GM12878 (cell line): ENCODE measurements around the gene CRYZL1. TPM values are rescaled to one million over a fixed set of nuclear protein-coding genes. Genes with fewer than 3 reads are reported as not detected.

ENCODE experiments used
- CBX5 ChIP-seq: sonication (generic); IDR thresholded peaks from 2 replicates; pipeline ENCODE4 v1.6.1; 2016; ENCODE audit warnings: low read depth, moderate library complexity, mild to moderate bottlenecking, inconsistent platforms
- CUX1 ChIP-seq: IDR thresholded peaks from 2 replicates; pipeline ENCODE4 v1.6.1; 2012; ENCODE audit warnings: improper control_type of control experiment, low read depth, low read length; ENCODE audit not compliant: insufficient replicate concordance
- EGR1 ChIP-seq, 2 experiments: IDR thresholded peaks; 1 replicate in 1 of 2; 2 replicates in 1 of 2; pipeline ENCODE4 v1.6.1; 2011 to 2012; ENCODE audit warnings: low read depth in 2 of 2, low read length in 2 of 2, borderline replicate concordance in 1 of 2, mild to moderate bottlenecking in 1 of 2, moderate library complexity in 1 of 2
- HDAC2 ChIP-seq: fragments of 200-600 bp; sonication (generic); IDR thresholded peaks from 2 replicates; pipeline ENCODE4 v1.6.1; 2017
- KDM1A ChIP-seq: fragments of 200-600 bp; sonication (generic); IDR thresholded peaks from 2 replicates; pipeline ENCODE4 v1.6.1; 2016; ENCODE audit warnings: borderline replicate concordance
- LARP7 ChIP-seq: fragments of 450-650 bp; IDR thresholded peaks from 2 replicates; pipeline ENCODE4 v1.6.1; 2017; ENCODE audit warnings: mild to moderate bottlenecking
- RAD21 ChIP-seq: IDR thresholded peaks from 2 replicates; pipeline ENCODE4 v1.6.1; 2011; ENCODE audit warnings: mild to moderate bottlenecking, low read depth, low read length, moderate library complexity; ENCODE audit not compliant: insufficient read depth
- REST ChIP-seq: IDR thresholded peaks from 2 replicates; pipeline ENCODE4 v1.6.1; 2012; ENCODE audit warnings: mild to moderate bottlenecking, low read depth, low read length
- SMAD5 ChIP-seq: IDR thresholded peaks from 2 replicates; pipeline ENCODE4 v1.6.1; 2016; ENCODE audit warnings: antibody characterized with exemption, low read depth
- STAT3 ChIP-seq: IDR thresholded peaks from 2 replicates; pipeline ENCODE4 v1.6.1; 2011; ENCODE audit warnings: low read depth, low read length, improper control_type of control experiment
- TCF7 ChIP-seq: IDR thresholded peaks from 2 replicates; pipeline ENCODE4 v1.6.1; 2014; ENCODE audit warnings: antibody characterized with exemption, borderline replicate concordance
- YBX1 ChIP-seq: fragments of 450-650 bp; IDR thresholded peaks from 2 replicates; pipeline ENCODE4 v1.6.1; 2016; ENCODE audit warnings: antibody characterized with exemption
- YY1 ChIP-seq: IDR thresholded peaks from 2 replicates; pipeline ENCODE4 v1.6.1; 2011; ENCODE audit warnings: low read depth, mild to moderate bottlenecking, low read length
- polyA plus RNA-seq, 11 experiments: library from polyadenylated mRNA; depleted of rRNA in 4 of 11; unstranded in 6 of 11; stranded (reverse) in 5 of 11; fragments of >200 nt; fragmentation: Nextera tagmentation in 4 of 11; fragmentation: Illumina TruSeq in 1 of 11; extraction: Ambion mirVana in 4 of 11; extraction: Trizol in 1 of 11; gene quantifications; 1 replicate in 1 of 11; 2 replicates in 10 of 11; pipeline versions ENCODE4 v1.2.1 to v1.2.3, GENCODE V29; 2011 to 2016; ENCODE audit warnings: inconsistent platforms in 2 of 11, missing spikeins in 2 of 11, low read depth in 1 of 11
- total RNA-seq, 4 experiments: library from RNA; depleted of rRNA in 3 of 4; stranded (reverse); fragments of >200 nt in 3 of 4; fragmentation: Illumina TruSeq in 1 of 4; extraction: Trizol in 1 of 4; gene quantifications; 2 replicates each; pipeline versions ENCODE4 v1.2.1 to v1.2.3, GENCODE V29; 2013 to 2021
- TF ChIP-seq, protein P1 (sequence below): fragments of 450-650 bp; IDR thresholded peaks from 2 replicates; pipeline ENCODE4 v1.6.1; 2016; ENCODE audit warnings: mild to moderate bottlenecking, moderate library complexity, borderline replicate concordance
- TF ChIP-seq, protein P2 (sequence below): IDR thresholded peaks from 2 replicates; pipeline ENCODE4 v1.6.1; 2012; ENCODE audit warnings: low read length, inconsistent platforms

CRYZL1 gene
- total and polyA plus RNA-seq, 10 of the 15 experiments (the other 5 are each of a cell fraction or from before 2014, with no cell fraction given): 14.3 to 72.4 (median 30.7) TPM

- TF ChIP-seq KDM1A: no peak
- TF ChIP-seq HDAC2: no peak
- TF ChIP-seq RAD21: no peak
- no peak for TF ChIP-seq YBX1
- no peak for TF ChIP-seq CUX1
- TF ChIP-seq STAT3: no peak
- no peak for TF ChIP-seq TCF7
- TF ChIP-seq, protein P1, sequence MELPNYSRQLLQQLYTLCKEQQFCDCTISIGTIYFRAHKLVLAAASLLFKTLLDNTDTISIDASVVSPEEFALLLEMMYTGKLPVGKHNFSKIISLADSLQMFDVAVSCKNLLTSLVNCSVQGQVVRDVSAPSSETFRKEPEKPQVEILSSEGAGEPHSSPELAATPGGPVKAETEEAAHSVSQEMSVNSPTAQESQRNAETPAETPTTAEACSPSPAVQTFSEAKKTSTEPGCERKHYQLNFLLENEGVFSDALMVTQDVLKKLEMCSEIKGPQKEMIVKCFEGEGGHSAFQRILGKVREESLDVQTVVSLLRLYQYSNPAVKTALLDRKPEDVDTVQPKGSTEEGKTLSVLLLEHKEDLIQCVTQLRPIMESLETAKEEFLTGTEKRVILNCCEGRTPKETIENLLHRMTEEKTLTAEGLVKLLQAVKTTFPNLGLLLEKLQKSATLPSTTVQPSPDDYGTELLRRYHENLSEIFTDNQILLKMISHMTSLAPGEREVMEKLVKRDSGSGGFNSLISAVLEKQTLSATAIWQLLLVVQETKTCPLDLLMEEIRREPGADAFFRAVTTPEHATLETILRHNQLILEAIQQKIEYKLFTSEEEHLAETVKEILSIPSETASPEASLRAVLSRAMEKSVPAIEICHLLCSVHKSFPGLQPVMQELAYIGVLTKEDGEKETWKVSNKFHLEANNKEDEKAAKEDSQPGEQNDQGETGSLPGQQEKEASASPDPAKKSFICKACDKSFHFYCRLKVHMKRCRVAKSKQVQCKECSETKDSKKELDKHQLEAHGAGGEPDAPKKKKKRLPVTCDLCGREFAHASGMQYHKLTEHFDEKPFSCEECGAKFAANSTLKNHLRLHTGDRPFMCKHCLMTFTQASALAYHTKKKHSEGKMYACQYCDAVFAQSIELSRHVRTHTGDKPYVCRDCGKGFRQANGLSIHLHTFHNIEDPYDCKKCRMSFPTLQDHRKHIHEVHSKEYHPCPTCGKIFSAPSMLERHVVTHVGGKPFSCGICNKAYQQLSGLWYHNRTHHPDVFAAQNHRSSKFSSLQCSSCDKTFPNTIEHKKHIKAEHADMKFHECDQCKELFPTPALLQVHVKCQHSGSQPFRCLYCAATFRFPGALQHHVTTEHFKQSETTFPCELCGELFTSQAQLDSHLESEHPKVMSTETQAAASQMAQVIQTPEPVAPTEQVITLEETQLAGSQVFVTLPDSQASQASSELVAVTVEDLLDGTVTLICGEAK: peak; percentile 78; the same call in 1 of the 2 replicates
- TF ChIP-seq EGR1 (IDR thresholded peaks at IDR 0.05; ENCODE audit: borderline replicate concordance in 1 of 2, low read depth in 2 of 2, low read length in 2 of 2): 0 out of 3 replicates have a peak, but pooled peaks of 1 of the 2 experiments have one; percentile 40
- peak; percentile 67; the same call in 1 of the 2 replicates for TF ChIP-seq LARP7
- TF ChIP-seq, protein P2, sequence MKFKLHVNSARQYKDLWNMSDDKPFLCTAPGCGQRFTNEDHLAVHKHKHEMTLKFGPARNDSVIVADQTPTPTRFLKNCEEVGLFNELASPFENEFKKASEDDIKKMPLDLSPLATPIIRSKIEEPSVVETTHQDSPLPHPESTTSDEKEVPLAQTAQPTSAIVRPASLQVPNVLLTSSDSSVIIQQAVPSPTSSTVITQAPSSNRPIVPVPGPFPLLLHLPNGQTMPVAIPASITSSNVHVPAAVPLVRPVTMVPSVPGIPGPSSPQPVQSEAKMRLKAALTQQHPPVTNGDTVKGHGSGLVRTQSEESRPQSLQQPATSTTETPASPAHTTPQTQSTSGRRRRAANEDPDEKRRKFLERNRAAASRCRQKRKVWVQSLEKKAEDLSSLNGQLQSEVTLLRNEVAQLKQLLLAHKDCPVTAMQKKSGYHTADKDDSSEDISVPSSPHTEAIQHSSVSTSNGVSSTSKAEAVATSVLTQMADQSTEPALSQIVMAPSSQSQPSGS: no peak
- no peak for TF ChIP-seq SMAD5
- no peak for TF ChIP-seq CBX5
- TF ChIP-seq YY1: peak; percentile 84
- no peak for TF ChIP-seq REST
Measured at GRCh38 chr21:33641352-33642026, at the start of gene CRYZL1 (continued).
